H1 (cell line): ENCODE measurements around the gene LYL1.

ENCODE experiments used
- BACH1 ChIP-seq: IDR thresholded peaks from 2 replicates; pipeline ENCODE4 v1.6.1; 2012; ENCODE audit warnings: low read length, improper control_type of control experiment
- CREB1 ChIP-seq: IDR thresholded peaks from 2 replicates; pipeline ENCODE4 v1.6.1; 2012; ENCODE audit warnings: inconsistent platforms
- EP300 ChIP-seq, 2 experiments: IDR thresholded peaks; 1 replicate in 1 of 2; 2 replicates in 1 of 2; pipeline ENCODE4 v1.6.1; 2011 to 2012; ENCODE audit warnings: low read depth in 2 of 2, low read length in 2 of 2, mild to moderate bottlenecking in 2 of 2, borderline replicate concordance in 1 of 2, inconsistent platforms in 1 of 2, moderate library complexity in 1 of 2
- KDM1A ChIP-seq: fragments of 200-600, 300-600 bp; sonication (generic); IDR thresholded peaks from 2 replicates; pipeline ENCODE4 v1.7.1; 2016; ENCODE audit warnings: mild to moderate bottlenecking, low read length, borderline replicate concordance
- POLR2A ChIP-seq, 2 experiments: IDR thresholded peaks; 1 replicate in 1 of 2; 2 replicates in 1 of 2; pipeline ENCODE4 v1.6.1; 2011; ENCODE audit warnings: low read depth in 2 of 2, low read length in 2 of 2, mild to moderate bottlenecking in 2 of 2; ENCODE audit errors: control extremely low read depth in 1 of 2
- POLR2AphosphoS5 ChIP-seq: IDR thresholded peaks from 2 replicates; pipeline ENCODE4 v1.6.1; 2011; ENCODE audit warnings: low read depth, low read length
- RBBP5 ChIP-seq: IDR thresholded peaks from 2 replicates; pipeline ENCODE4 v1.7.1; 2012; ENCODE audit warnings: low read depth, mild to moderate bottlenecking, inconsistent platforms, low read length, moderate library complexity, borderline replicate concordance
- TF ChIP-seq, protein P1 (sequence below): IDR thresholded peaks from 2 replicates; pipeline ENCODE4 v1.6.1; 2012; ENCODE audit warnings: inconsistent platforms
- TF ChIP-seq, protein P2 (sequence below), 3 experiments: IDR thresholded peaks; 1 replicate in 2 of 3; 2 replicates in 1 of 3; pipeline versions ENCODE4 v1.5.1 to v1.6.1; 2011; ENCODE audit warnings: low read length in 3 of 3, mild to moderate bottlenecking in 3 of 3, inconsistent platforms in 2 of 3, low read depth in 1 of 3, moderate library complexity in 1 of 3; ENCODE audit not compliant: insufficient read depth in 1 of 3; ENCODE audit errors: control extremely low read depth in 1 of 3

DNA sequence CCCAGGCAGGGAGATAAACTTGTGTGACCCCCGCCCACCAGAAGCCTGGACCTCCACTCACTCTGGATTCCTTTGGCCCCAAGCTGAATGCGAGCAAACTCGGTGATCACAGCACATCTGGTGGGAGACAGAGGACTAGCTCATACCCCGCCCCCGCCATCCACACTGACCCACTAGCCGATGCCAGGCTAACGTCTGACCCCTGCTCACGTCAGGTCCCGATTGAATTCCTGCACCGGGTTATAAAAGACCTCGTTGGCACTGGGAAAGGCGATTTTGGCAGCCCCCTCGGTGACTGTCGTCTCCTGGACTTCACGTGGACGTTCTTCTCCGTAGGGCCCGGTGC, 13.3 kb upstream of the LYL1 start:
- TF ChIP-seq KDM1A (no peak), POLR2A (IDR thresholded peaks at IDR 0.05; ENCODE audit: control extremely low read depth in 1 of 2, low read depth in 2 of 2, low read length in 2 of 2) (no peak), BACH1 (no peak), RBBP5 (no peak), POLR2AphosphoS5 (no peak), CREB1 (no peak), EP300 (IDR thresholded peaks at IDR 0.05; ENCODE audit: borderline replicate concordance in 1 of 2, low read depth in 2 of 2, low read length in 2 of 2) (no peak)
- TF ChIP-seq, protein P1, sequence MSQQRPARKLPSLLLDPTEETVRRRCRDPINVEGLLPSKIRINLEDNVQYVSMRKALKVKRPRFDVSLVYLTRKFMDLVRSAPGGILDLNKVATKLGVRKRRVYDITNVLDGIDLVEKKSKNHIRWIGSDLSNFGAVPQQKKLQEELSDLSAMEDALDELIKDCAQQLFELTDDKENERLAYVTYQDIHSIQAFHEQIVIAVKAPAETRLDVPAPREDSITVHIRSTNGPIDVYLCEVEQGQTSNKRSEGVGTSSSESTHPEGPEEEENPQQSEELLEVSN = no peak
- TF ChIP-seq, protein P2, sequence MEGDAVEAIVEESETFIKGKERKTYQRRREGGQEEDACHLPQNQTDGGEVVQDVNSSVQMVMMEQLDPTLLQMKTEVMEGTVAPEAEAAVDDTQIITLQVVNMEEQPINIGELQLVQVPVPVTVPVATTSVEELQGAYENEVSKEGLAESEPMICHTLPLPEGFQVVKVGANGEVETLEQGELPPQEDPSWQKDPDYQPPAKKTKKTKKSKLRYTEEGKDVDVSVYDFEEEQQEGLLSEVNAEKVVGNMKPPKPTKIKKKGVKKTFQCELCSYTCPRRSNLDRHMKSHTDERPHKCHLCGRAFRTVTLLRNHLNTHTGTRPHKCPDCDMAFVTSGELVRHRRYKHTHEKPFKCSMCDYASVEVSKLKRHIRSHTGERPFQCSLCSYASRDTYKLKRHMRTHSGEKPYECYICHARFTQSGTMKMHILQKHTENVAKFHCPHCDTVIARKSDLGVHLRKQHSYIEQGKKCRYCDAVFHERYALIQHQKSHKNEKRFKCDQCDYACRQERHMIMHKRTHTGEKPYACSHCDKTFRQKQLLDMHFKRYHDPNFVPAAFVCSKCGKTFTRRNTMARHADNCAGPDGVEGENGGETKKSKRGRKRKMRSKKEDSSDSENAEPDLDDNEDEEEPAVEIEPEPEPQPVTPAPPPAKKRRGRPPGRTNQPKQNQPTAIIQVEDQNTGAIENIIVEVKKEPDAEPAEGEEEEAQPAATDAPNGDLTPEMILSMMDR (IDR thresholded peaks at IDR 0.05; ENCODE audit: control extremely low read depth in 1 of 3, insufficient read depth in 1 of 3, low read depth in 1 of 3, low read length in 3 of 3) = no peak
